Ovary (tissue), 9 donors: ENCODE measurements around the gene FAM135A. TPM values are rescaled to one million over a fixed set of nuclear protein-coding genes. Genes with fewer than 3 reads are reported as not detected.

Experiments used
- DNase-seq, 5 donors: peaks; one replicate each; pipeline ENCODE4 v3.0.0-alpha.2; 2019 to 2020
- H3K27ac ChIP-seq, 2 donors: fragments of 200-600 bp; one replicate each; pipeline versions ENCODE4 v1.5.1 to v1.8.0; 2019 to 2022
- H3K27me3 ChIP-seq: fragments of 200-600 bp; one replicate; pipeline ENCODE4 v1.8.0; 2022
- H3K36me3 ChIP-seq: fragments of 200-600 bp; sonication (generic); one replicate; pipeline ENCODE4 v1.5.1; 2019
- H3K4me1 ChIP-seq: one replicate; pipeline ENCODE4 v1.8.1; 2013; ENCODE audit warnings: mild to moderate bottlenecking, moderate library complexity; ENCODE audit not compliant: insufficient read depth
- H3K4me3 ChIP-seq: fragments of 200-600 bp; sonication (generic); one replicate; pipeline ENCODE4 v1.5.1; 2017
- H3K9me3 ChIP-seq, 2 donors: fragments of 200-600 bp in 1 of 2; sonication (generic) in 1 of 2; one replicate each; pipeline versions ENCODE4 v1.5.1 to v1.8.1; 2013 to 2019; ENCODE audit warnings: mild to moderate bottlenecking in 1 of 2, moderate library complexity in 1 of 2
- CTCF ChIP-seq, 3 donors: fragments of 450-650 bp in 2 of 3; fragments of 200-600 bp in 1 of 3; IDR thresholded peaks; one replicate each; pipeline versions ENCODE4 v1.5.1 to v1.8.0; 2016 to 2022; ENCODE audit warnings: antibody characterized with exemption in 3 of 3, mild to moderate bottlenecking in 1 of 3
- EP300 ChIP-seq: sonication (generic); formaldehyde crosslinking; IDR thresholded peaks from one replicate; pipeline ENCODE4 v1.6.1; 2017; ENCODE audit warnings: antibody characterized with exemption
- POLR2A ChIP-seq: fragments of 450-650 bp; IDR thresholded peaks from one replicate; pipeline ENCODE4 v1.6.1; 2017; ENCODE audit warnings: antibody characterized with exemption, mild to moderate bottlenecking, moderate library complexity
- WGBS, 3 donors: extraction: QIAGEN DNeasy Blood & Tissue Kit in 1 of 3; methylation state at CpG; one replicate each; pipeline versions ENCODE4 v1.1.5 to v1.1.7; 2013 to 2017; 5-methylcytosine and 5-hydroxymethylcytosine counted together
- intact Hi-C, 4 donors: fragments of 100-400 bp; cut with DNase I; formaldehyde crosslinking; loops; one replicate each; pipeline versions ENCODE4 v1.11.0 to v1.15.1; 2022 to 2023
- polyA plus RNA-seq, 2 donors: library from polyadenylated mRNA; stranded (reverse); fragments of 200-250 nt in 1 of 2; fragments of 350-450 nt in 1 of 2; fragmentation: Illumina TruSeq in 1 of 2; extraction: RNeasy Lipid Tissue Mini Kit (QIAGEN cat#74804) in 1 of 2; gene quantifications; one replicate each; pipeline ENCODE4 v1.2.3, GENCODE V29; 2013 to 2014
- total RNA-seq, 7 donors: library from RNA; depleted of rRNA in 2 of 7; stranded (reverse); fragments of >200 nt in 2 of 7; fragmentation: NEBNext Ultra II Directional in 3 of 7; extraction: Animal tissue kit (Norgen Biotek cat#: 25700) in 3 of 7; gene quantifications; one replicate each; pipeline versions ENCODE4 v1.1.0 to v1.2.4, GENCODE V29; 2016 to 2023
- donor health status: DM: no; HTN: no; CAD: no; lungs with moderate emphysema.
- donor health status: DM: no; HTN: no; CAD: no.
- donor health status: Bipolar disorder and iron deficiency.
- donor health status: DM: yes; HTN: yes; CAD: no.
- donor health status: DM: no; HTN: no; CAD: no.
- donor health status: DM: yes; HTN: yes; CAD: no.

Gene FAM135A
- total and polyA plus RNA-seq, 9 donors = 8.6 to 34.1 (median 25.1) TPM

GRCh38 chr6:70381417-70381782 lies 31.9 kb upstream of the FAM135A start:
- TF ChIP-seq CTCF (IDR thresholded peaks at IDR 0.05) = no peak
- TF ChIP-seq POLR2A = no peak
- TF ChIP-seq EP300 = no peak
- H3K4me1 ChIP-seq = no peaks in the 10 kb centered on the region
- H3K27ac ChIP-seq = no peak overlapping the region
- no peaks in the 10 kb centered on the region for H3K9me3 ChIP-seq
- H3K36me3 ChIP-seq = no peaks in the 10 kb centered on the region
- no peak for DNase-seq
- WGBS, 3 donors = 82 to 87% (median 83%) methylated on average over 5 of the region's 5 CpGs
- intact Hi-C loops = no loop called here
- no peaks in the 10 kb centered on the region for H3K27me3 ChIP-seq
- no peak overlapping the region for H3K4me3 ChIP-seq

- no peaks in the 10 kb centered on the region for H3K9me3 ChIP-seq
- DNase-seq = no peak
- H3K27ac ChIP-seq = no peak overlapping the region
- no peaks in the 10 kb centered on the region for H3K27me3 ChIP-seq
- WGBS, 3 donors = 66 to 79% (median 69%) methylated on average over 1 of the region's 1 CpG
- no peak overlapping the region for H3K4me3 ChIP-seq
- intact Hi-C loops = no loop called here
- no peaks in the 10 kb centered on the region for H3K36me3 ChIP-seq
- TF ChIP-seq POLR2A (no peak), CTCF (IDR thresholded peaks at IDR 0.05) (no peak), EP300 (no peak)
- no peaks in the 10 kb centered on the region for H3K4me1 ChIP-seq
Observed at GRCh38 chr6:70385901-70386300, 27.4 kb upstream of the FAM135A start.

GRCh38 chr6:70388814-70389213 lies 24.5 kb upstream of the FAM135A start:
- WGBS, 3 donors = 55 to 70% (median 63%) methylated on average over 1 of the region's 1 CpG
- Histone ChIP-seq H3K27ac (no peak overlapping the region), H3K9me3 (no peaks in the 10 kb centered on the region), H3K36me3 (no peaks in the 10 kb centered on the region), H3K27me3 (no peaks in the 10 kb centered on the region), H3K4me1 (no peaks in the 10 kb centered on the region), H3K4me3 (no peak overlapping the region)
- TF ChIP-seq CTCF (IDR thresholded peaks at IDR 0.05) = no peak
- no peak for TF ChIP-seq POLR2A
- TF ChIP-seq EP300 = no peak
- intact Hi-C loops = no loop called here
- DNase-seq = no peak

GRCh38 chr6:70389261-70389660 lies 24.0 kb upstream of the FAM135A start:
- H3K4me1 ChIP-seq = no peaks in the 10 kb centered on the region
- TF ChIP-seq CTCF (IDR thresholded peaks at IDR 0.05) = no peak
- no peak for TF ChIP-seq POLR2A
- no peak for TF ChIP-seq EP300
- no peaks in the 10 kb centered on the region for H3K27me3 ChIP-seq
- no peaks in the 10 kb centered on the region for H3K9me3 ChIP-seq
- H3K27ac ChIP-seq = no peak overlapping the region
- DNase-seq = no peak
- H3K36me3 ChIP-seq = no peaks in the 10 kb centered on the region
- intact Hi-C loops = no loop called here
- H3K4me3 ChIP-seq = no peak overlapping the region

- no peaks in the 10 kb centered on the region for H3K4me1 ChIP-seq
- intact Hi-C loops = no loop called here
- no peaks in the 10 kb centered on the region for H3K9me3 ChIP-seq
- 0 to 5% (median 1%) methylated on average over 1 of the region's 1 CpG for WGBS, 3 donors
- no peak overlapping the region for H3K4me3 ChIP-seq
- H3K36me3 ChIP-seq = no peaks in the 10 kb centered on the region
- H3K27me3 ChIP-seq = no peaks in the 10 kb centered on the region
- TF ChIP-seq CTCF (IDR thresholded peaks at IDR 0.05) (no peak), POLR2A (no peak), EP300 (no peak)
- DNase-seq = no peak
- no peak overlapping the region for H3K27ac ChIP-seq
Observed at GRCh38 chr6:70390067-70390466, 23.2 kb upstream of the FAM135A start.
